ENCODE data around the gene ECT2.
"Not testable (repeated sequence)": the region's sequence is repeated elsewhere in the genome, so short reads cannot be mapped to it uniquely, and the experiment has no call there.

The ECT2 gene

GRCh38 chr3:172866726-172867350 is 116.3 kb downstream of the ECT2 start:
- DNase-seq, result not testable (repeated sequence)

DNA sequence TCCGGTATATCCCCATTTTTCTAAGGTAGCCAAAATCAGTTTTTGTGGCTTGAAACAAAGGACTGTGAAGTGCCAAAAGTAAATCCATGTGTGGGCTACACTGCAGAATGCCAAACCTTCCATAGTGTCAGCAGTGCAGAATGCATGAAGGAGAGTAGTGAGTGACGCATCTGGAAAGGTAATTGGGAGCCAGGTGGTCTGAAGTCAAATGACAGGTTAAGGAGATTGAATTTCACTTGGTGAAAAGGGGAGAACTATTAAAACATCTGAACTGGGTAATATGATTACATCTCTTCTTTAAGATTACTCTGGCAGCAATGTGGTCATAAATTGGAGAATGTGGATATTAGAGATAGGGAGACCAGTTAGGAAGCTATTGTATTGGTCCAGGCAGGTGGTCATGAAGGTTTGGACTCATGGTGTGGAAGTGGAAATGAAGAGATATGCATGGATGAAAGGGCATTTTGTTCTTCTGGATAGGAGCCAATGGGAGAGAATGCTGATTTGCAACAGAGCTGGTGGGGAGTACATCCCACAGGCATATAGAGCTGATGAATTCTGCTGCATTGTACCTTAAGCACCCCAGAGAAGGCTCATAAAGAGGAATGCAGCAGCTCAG is 118.2 kb downstream of the ECT2 start:
- DNase-seq, result no peak

DNA sequence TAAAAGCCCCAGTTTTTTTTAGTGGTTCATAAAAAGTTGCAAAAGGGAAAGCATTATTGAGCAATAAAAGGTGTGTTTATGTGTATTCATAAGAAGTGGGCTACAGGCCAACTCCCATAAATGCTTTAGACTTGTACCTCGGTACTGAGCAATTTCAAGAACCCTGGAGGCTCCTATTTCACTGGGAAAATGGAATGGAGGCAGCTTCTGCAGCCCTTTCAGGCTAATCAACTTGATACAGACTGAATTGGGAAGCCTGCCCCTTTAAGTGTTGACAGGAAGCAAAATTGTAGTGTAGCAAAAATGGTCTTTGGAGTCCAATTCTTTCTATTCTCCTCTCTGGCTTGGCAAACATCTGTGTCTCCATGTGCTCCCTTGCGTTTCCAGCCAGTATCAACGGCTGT is 118.8 kb downstream of the ECT2 start:
- DNase-seq, result no peak

- no peak for DNase-seq
Measured at GRCh38 chr3:172869784-172870518, 119.4 kb downstream of the ECT2 start.
